NCI-H1048 (cell line): ENCODE data around the gene LRCH1.

Experiments used
- DNase-seq: peaks from one replicate; lab custom pipeline; 2025; lab: John Stamatoyannopoulos, UW

LRCH1 gene

DNA sequence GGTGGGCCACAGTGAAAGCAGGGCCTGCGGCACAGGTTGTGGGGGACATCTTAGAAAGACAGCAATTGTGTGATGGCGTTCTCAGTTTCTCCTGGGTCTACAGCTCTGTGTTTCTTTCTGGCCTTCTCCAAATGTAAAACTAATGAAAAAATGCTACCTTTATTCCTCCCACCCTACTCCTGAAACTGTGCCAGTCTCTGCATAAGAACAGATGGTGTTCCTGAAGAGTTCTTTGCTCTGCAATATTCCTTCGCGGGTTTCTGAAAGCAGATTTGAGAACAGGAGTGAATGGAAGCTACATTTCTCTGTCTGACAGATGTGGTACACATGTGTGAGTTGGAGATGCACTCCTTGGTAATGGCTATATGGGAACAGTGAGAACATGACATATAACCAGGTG lies 18.0 kb upstream of the LRCH1 start:
- no peak for DNase-seq

GRCh38 chr13:46535825-46536224 lies 17.1 kb upstream of the LRCH1 start:
- no peak for DNase-seq

GRCh38 chr13:46536341-46536740 lies 16.6 kb upstream of the LRCH1 start:
- no peak for DNase-seq

GRCh38 chr13:46539231-46539630 lies 13.7 kb upstream of the LRCH1 start:
- DNase-seq: no peak

- no peak for DNase-seq
Observed at GRCh38 chr13:46541210-46541609, 11.8 kb upstream of the LRCH1 start.

DNA sequence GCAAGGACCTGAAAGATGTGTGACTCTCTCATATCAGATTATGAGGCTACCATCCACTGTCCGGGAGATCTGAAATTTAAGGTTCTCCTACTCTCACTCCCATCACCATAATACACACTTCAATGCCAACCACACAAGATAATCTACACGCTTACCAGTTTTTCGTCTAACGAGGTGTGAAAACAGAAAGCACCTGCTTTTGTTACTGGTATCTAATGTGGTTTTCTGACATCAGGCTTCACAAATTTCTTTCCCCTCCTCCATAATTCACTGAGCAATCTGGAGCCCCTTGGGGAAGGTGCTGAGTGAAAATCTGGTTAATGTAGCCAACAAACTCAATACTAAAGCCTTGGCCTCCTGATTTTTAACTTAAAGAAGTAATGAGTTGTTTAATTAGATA lies 10.1 kb upstream of the LRCH1 start:
- DNase-seq: no peak

- DNase-seq: no peak
Observed at GRCh38 chr13:46543287-46543686, 9.7 kb upstream of the LRCH1 start.

GRCh38 chr13:46544208-46544607 lies 8.8 kb upstream of the LRCH1 start:
- DNase-seq: no peak

DNA sequence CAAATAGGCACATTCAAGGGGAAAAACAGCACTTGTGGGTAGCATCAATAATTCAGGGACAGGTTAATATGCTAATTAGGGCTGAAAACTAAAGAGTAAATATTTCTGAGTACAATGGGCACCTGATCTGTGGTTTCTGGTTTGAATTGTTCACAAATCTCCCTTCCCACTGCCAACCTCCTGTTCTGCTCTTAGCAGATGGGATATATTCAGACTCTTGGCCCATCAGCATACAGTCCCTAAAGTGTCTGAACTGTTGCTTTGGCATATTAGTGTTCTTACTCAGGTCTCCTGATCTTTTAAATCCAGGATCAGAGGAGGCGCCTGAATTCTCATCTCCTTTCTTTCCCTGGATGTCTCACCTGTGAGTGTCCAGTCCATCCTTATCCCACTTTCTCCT lies 8.2 kb upstream of the LRCH1 start:
- DNase-seq: no peak

- no peak for DNase-seq
Observed at GRCh38 chr13:46546084-46546768, 6.7 kb upstream of the LRCH1 start.

DNA sequence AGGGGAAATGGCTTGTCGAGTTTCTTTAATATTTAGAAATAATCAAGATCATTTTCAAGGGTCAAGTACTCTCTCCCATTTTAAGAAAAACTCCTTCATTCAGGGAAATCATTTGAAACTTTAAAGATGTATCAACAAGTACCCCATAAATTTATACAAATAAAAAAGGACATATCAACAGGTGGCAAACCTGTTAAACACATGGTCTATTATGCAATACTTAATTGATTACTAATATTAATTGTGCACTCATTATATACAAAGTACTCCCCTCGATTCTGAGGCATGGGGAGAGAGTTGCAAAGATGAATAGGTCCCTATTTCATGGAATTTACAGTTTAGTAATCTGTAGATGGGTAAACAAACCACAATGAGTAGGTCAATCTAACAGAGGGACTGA lies 2.1 kb upstream of the LRCH1 start:
- no peak for DNase-seq

GRCh38 chr13:46551410-46552302 lies 1.3 kb upstream of the LRCH1 start:
- DNase-seq: no peak

- no peak for DNase-seq
Observed at GRCh38 chr13:46552303-46552682, 677 bp upstream of the LRCH1 start.

DNA sequence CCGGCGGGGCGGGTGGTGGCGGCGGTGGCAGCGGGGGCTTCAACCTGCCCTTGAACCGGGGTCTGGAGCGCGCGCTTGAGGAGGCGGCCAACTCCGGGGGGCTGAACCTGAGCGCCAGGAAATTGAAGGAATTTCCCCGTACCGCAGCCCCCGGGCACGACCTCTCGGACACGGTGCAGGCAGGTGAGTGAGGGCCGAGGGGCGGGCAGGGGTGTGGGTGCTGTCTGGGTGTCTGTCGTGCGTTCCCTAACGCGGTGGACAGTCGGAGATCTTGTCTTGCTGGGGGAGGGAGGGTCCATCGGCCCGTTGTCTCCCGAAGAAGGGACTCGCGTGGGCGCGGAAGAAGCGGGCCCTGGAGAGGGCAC lies 533 bp downstream of the LRCH1 start:
- no peak for DNase-seq

DNA sequence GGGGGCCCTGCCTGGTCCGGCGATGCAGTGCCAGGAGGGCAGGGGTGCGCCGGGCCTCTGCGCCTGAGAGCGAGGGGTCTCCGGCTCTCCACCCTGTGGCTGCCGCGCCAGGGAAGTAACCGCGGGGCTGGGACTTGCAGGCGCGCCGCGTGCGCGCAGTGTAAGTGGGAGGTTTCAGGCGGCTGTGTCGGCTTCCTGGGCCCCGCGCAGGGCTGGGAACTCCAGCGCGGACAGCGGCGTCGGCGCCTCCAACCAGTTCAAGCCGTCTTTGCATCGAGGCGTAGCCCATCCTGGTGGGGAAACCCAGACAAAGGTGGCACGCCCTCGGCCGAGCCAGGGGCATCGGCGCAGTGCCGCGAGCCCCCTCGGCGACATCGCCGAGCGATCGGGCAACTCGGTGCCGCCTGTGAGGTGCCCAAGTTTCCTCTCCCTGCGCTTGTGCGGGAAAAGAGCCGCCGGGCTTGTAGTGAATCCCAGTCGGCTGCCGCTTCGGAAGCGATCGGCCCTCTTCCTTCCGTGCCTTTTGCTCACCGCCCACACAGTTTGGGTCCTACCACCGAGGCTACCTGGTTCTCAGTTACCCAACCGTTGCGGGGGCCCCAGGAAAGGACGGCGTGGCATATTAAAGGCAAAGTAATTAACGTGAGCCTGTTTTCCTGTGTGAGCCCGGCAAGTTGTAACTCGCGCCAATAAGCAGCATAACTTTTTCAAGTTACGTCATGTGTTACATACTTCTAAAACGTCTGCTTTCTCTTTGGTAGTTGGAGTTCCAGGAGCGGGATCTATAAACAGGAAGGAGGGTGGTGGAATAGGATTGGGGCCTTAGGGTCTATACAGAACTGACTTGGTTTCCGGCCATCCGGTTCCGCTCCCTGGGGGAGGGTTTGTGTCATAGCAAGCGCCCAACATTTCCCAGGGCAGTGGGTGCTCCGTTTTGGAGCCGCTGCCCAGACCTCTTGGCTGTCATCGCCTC lies 1.2 kb downstream of the LRCH1 start:
- DNase-seq: no peak

GRCh38 chr13:46554951-46555350 lies 2.0 kb downstream of the LRCH1 start:
- no peak for DNase-seq

DNA sequence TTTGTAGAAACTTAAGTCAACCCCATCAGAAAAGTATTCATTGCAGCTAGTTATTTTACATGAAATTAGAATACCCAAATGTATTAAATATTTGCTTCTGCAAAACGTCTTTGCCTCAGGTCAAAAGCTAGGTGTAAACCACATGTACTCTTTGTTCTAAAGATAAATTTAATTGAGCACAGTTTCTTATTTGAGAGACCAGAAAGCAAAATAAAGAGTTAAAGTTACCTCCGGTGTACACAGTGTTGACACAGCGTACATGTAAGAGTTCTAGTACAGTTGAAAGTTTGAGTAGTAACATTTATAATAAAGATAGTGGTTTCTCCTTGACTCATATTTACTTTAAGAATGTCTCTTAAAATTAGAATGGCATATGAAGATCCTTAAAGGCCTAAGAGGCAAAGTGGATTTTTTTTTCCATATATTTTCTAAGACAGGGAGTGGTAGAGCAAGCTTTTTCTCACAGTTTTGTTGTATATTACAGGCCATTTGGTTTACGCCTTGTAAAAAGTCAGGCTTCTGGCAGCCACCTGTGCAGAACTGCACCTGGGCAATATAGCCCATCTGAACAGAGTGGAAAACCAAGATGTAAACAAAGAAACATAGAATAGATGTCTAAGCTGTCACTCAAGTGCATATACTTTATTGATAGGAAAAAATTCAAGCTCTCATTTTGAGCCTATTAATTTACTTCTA lies 2.9 kb downstream of the LRCH1 start:
- no peak for DNase-seq

- DNase-seq: no peak
Observed at GRCh38 chr13:46556418-46556779, 3.4 kb downstream of the LRCH1 start.

- no peak for DNase-seq
Observed at GRCh38 chr13:46559272-46559805, 6.4 kb downstream of the LRCH1 start.

GRCh38 chr13:46560778-46561177 lies 7.8 kb downstream of the LRCH1 start:
- DNase-seq: no peak

GRCh38 chr13:46561286-46561685 lies 8.3 kb downstream of the LRCH1 start:
- DNase-seq: no peak

DNA sequence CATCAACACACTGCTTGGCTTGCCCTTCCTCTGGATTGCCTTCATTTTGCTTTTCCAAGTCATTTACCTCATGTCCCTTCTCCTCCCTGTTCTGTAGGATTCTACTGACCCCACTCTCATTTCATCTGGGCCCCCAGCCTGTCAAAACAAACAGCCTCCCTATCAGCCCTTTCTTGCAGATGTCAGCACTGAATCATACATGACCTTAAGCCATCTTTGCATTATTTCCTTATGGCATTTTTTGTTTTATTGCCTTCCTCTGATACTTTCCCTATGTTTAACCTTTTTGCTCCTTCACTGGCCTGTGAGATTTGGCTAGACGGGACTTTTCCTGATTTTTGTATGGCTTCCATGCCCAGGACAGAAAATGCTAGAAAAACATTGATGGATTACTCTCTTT lies 8.7 kb downstream of the LRCH1 start:
- no peak for DNase-seq
